ENCODE data around the gene UTP25. TPM values are rescaled to one million over a fixed set of nuclear protein-coding genes. Genes with fewer than 3 reads are reported as not detected.
A peak's percentile ranks its signal among the peaks of the same experiment; 100 is the strongest.

The UTP25 gene
- total RNA-seq, 4 donors from 2014 or later = 3.7 to 8.0 (median 7.3) TPM

DNA sequence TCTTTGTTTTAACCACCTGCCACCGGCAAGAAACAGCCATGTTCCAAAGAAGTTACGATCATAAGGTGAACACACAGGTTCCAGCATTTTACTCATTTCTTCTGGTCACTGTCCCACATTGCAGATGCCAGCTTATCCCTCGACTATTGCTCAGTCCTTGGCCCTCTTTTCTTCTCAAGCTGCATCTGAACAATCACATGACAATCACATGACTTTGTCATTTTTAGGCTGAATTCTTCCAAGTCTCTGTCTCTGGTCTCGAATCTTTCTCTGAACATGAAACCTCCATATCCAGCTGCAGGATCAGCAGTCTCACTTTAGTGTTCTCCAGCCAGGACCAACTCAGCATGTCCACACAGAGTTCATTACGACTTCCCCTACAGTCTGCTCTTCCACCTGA lies 53.8 kb downstream of the UTP25 start:
- 81% methylated on average over 5 of the region's 5 CpGs for WGBS
- Histone ChIP-seq H3K9me3 (no peaks in the 10 kb centered on the region), H3K4me1 (peaks cover 0 to 5% (median 4%) of the 10 kb centered on the region in 4 donors), H3K27ac (replicated peaks in 1 of 4) (no peak overlapping the region), H3K4me3 (no peak overlapping the region), H3K27me3 (peaks cover 0 to 29% (median 0%) of the 10 kb centered on the region in 4 donors), H3K36me3 (no peaks in the 10 kb centered on the region)
- peak; percentile 86 for DNase-seq (ENCODE audit: extremely low spot score)
- intact Hi-C loops (cut with DNase I) = no loop called here
- TF ChIP-seq EP300 (IDR thresholded peaks at IDR 0.05) = no peak
- no peak for TF ChIP-seq POLR2A (IDR thresholded peaks at IDR 0.05; ENCODE audit: low read depth)
- TF ChIP-seq POLR2AphosphoS5 (IDR thresholded peaks at IDR 0.05) = no peak
- TF ChIP-seq, protein P1, sequence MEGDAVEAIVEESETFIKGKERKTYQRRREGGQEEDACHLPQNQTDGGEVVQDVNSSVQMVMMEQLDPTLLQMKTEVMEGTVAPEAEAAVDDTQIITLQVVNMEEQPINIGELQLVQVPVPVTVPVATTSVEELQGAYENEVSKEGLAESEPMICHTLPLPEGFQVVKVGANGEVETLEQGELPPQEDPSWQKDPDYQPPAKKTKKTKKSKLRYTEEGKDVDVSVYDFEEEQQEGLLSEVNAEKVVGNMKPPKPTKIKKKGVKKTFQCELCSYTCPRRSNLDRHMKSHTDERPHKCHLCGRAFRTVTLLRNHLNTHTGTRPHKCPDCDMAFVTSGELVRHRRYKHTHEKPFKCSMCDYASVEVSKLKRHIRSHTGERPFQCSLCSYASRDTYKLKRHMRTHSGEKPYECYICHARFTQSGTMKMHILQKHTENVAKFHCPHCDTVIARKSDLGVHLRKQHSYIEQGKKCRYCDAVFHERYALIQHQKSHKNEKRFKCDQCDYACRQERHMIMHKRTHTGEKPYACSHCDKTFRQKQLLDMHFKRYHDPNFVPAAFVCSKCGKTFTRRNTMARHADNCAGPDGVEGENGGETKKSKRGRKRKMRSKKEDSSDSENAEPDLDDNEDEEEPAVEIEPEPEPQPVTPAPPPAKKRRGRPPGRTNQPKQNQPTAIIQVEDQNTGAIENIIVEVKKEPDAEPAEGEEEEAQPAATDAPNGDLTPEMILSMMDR (IDR thresholded peaks at IDR 0.05) = no peak

DNA sequence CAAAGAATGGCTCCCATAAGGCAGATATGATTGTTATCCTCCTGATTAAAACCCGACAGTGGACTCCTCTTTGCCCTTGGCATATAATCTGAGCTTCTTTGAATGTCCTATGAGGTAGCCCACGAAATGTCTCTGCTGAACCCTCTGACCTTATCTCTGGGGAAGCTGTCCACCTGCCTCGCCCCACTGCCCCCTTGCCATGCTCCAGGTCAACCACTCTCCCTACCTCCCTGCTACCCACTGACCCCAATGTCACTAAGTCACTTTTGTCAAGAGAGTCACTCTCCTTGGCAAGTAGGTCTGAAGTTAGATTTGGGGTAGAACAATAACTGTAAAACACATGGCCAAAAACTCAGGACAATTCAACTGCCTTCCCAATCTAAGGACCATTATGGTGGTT lies 54.5 kb downstream of the UTP25 start:
- WGBS = 74% methylated on average over 3 of the region's 3 CpGs

DNA sequence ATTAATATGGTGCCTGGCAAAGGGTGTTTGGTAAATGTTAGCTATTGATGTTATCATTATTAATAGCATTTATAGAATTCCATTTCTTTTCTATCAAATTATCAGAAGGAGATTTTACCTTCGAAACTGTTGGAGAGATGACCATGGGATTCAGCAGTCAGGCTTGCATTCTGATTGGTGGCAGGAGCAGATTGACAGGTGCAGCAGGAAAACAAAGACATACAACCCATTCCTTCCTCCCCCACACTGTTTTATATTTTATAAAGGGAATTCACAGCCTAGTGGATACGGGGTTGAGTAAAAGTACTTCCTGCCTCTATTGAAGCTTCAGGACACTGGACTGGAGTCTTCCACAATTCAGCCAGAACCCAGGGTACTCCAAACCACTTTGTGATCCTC lies 55.2 kb downstream of the UTP25 start:
- Histone ChIP-seq H3K27me3 (peaks cover 0 to 29% (median 0%) of the 10 kb centered on the region in 4 donors), H3K9me3 (no peaks in the 10 kb centered on the region), H3K4me3 (no peak overlapping the region), H3K27ac (replicated peaks in 1 of 4) (no peak overlapping the region), H3K36me3 (no peaks in the 10 kb centered on the region), H3K4me1 (peaks cover 0 to 5% (median 4%) of the 10 kb centered on the region in 4 donors)
- TF ChIP-seq POLR2A (IDR thresholded peaks at IDR 0.05; ENCODE audit: low read depth) (no peak), POLR2AphosphoS5 (IDR thresholded peaks at IDR 0.05) (no peak), EP300 (IDR thresholded peaks at IDR 0.05) (no peak)
- TF ChIP-seq, protein P1 (IDR thresholded peaks at IDR 0.05) = no peak
- peak; percentile 8 for DNase-seq (ENCODE audit: extremely low spot score)
- intact Hi-C loops (cut with DNase I) = no loop called here
- 66% methylated on average over 2 of the region's 2 CpGs for WGBS

More for the DNA sequence above, 54.5 kb downstream of the UTP25 start:
- no peak for TF ChIP-seq EP300 (IDR thresholded peaks at IDR 0.05)
- TF ChIP-seq POLR2AphosphoS5 (IDR thresholded peaks at IDR 0.05) = no peak
- TF ChIP-seq, protein P1 (IDR thresholded peaks at IDR 0.05) = no peak
- no peak for TF ChIP-seq POLR2A (IDR thresholded peaks at IDR 0.05; ENCODE audit: low read depth)
- DNase-seq (ENCODE audit: extremely low spot score) = peak; percentile 83
- Histone ChIP-seq H3K4me3 (no peak overlapping the region), H3K27ac (replicated peaks in 1 of 4) (no peak overlapping the region), H3K27me3 (peaks cover 0 to 29% (median 0%) of the 10 kb centered on the region in 4 donors), H3K4me1 (peaks cover 0 to 5% (median 4%) of the 10 kb centered on the region in 4 donors), H3K9me3 (no peaks in the 10 kb centered on the region), H3K36me3 (no peaks in the 10 kb centered on the region)
- intact Hi-C loops (cut with DNase I) = no loop called here

DNA sequence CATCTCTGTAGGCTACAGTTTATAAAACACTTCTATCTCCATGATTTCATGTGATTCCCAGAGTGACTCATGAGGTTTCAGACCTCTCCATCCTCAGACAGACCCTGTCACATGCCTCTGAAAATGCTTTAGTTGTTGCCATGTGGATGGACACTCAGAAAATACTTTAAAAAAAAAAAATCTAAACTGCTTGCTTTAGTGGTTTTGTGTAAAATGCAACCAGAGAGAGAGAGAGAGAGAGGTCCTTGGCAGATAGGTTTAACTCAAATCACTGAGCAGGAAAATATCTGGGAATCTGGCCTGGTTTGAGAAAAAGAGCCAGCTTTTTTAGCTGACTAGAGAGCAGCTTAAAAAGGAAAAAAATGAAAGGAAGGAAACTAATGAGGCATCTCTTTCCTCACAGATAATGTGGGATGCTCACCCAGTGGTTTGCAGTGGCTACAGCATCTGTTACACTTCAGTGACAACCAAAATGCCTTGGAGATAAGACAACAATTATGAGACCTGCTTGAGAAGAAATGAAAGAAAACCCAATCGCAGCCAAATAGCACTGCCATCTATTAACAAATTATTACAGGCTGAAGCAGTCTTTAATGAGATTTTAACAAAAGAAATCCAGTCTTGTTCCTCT lies 55.7 kb downstream of the UTP25 start:
- intact Hi-C loops (cut with DNase I) = no loop called here
- Histone ChIP-seq H3K27ac (replicated peaks in 1 of 4) (no peak overlapping the region), H3K27me3 (peaks cover 0 to 29% (median 0%) of the 10 kb centered on the region in 4 donors), H3K36me3 (no peaks in the 10 kb centered on the region), H3K4me3 (no peak overlapping the region), H3K4me1 (peaks cover 0 to 5% (median 4%) of the 10 kb centered on the region in 4 donors), H3K9me3 (no peaks in the 10 kb centered on the region)
- DNase-seq (ENCODE audit: extremely low spot score) = peak; percentile 3
- TF ChIP-seq, protein P1 (IDR thresholded peaks at IDR 0.05) = no peak
- no peak for TF ChIP-seq EP300 (IDR thresholded peaks at IDR 0.05)
- 72% methylated on average over 1 of the region's 1 CpG for WGBS

DNA sequence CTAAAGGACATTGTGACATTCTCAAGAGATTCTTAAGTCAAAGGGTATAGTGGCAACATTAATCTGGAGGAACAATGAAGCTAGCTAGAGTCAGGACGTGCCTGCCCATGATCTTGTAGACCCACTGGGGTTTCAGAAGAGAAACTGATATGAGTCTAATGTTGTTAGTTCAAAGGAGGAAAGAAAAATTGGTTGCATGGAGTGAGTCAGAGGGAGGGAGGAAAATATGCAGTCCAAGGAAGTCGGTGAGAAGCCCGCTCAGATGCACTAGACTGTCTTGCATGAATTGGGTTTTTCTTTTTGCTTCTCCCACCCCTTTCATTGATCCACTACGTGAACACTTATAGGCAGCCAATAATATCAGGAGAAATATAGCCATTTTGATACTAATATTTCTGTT lies 56.5 kb downstream of the UTP25 start:
- TF ChIP-seq, protein P1 (IDR thresholded peaks at IDR 0.05) = no peak
- no peak for TF ChIP-seq EP300 (IDR thresholded peaks at IDR 0.05)
- TF ChIP-seq POLR2AphosphoS5 (IDR thresholded peaks at IDR 0.05) = no peak
- TF ChIP-seq POLR2A (IDR thresholded peaks at IDR 0.05; ENCODE audit: low read depth) = no peak
- Histone ChIP-seq H3K27ac (replicated peaks in 1 of 4) (no peak overlapping the region), H3K27me3 (peaks cover 0 to 25% (median 0%) of the 10 kb centered on the region in 4 donors), H3K9me3 (no peaks in the 10 kb centered on the region), H3K4me3 (no peak overlapping the region), H3K36me3 (no peaks in the 10 kb centered on the region), H3K4me1 (peaks cover 0 to 5% (median 4%) of the 10 kb centered on the region in 4 donors)
- DNase-seq (ENCODE audit: extremely low spot score) = no peak
- intact Hi-C loops (cut with DNase I) = no loop called here
- 69% methylated on average over 4 of the region's 4 CpGs for WGBS
